Activated CD4-positive, alpha-beta T cell treated with anti-CD3 and anti-CD28 coated beads, Interleukin-2, amount 50 U/mL, for 48 hours (primary cell): Measurements from ENCODE around the gene LSG1.
"Not testable (repeated sequence)": the region's sequence is repeated elsewhere in the genome, so short reads cannot be mapped to it uniquely, and the experiment has no call there.

Experiments used
- DNase-seq, 2 experiments: peaks; one replicate each; pipeline ENCODE4 v3.0.0-alpha.2; 2020

Gene LSG1

GRCh38 chr3:194617143-194617671 is 54.8 kb downstream of the LSG1 start:
- DNase-seq = no peak

GRCh38 chr3:194615226-194615625 is 56.8 kb downstream of the LSG1 start:
- no peak for DNase-seq

GRCh38 chr3:194612221-194612620 is 59.8 kb downstream of the LSG1 start:
- no peak for DNase-seq

GRCh38 chr3:194610689-194611088 is 61.3 kb downstream of the LSG1 start:
- no peak for DNase-seq

GRCh38 chr3:194609601-194610000 is 62.4 kb downstream of the LSG1 start:
- DNase-seq = no peak

- DNase-seq = no peak
These were observed 63.0 kb downstream of the LSG1 start for GRCh38 chr3:194608981-194609380.

GRCh38 chr3:194607592-194608389 is 64.2 kb downstream of the LSG1 start:
- no peak for DNase-seq

GRCh38 chr3:194606941-194607340 is 65.0 kb downstream of the LSG1 start:
- no peak for DNase-seq

GRCh38 chr3:194606163-194606562 is 65.8 kb downstream of the LSG1 start:
- no peak for DNase-seq

GRCh38 chr3:194605314-194605713 is 66.7 kb downstream of the LSG1 start:
- not testable (repeated sequence) for DNase-seq

- no peak for DNase-seq
These were observed 67.2 kb downstream of the LSG1 start for GRCh38 chr3:194604837-194605236.

GRCh38 chr3:194604126-194604525 is 67.9 kb downstream of the LSG1 start:
- DNase-seq = no peak

- DNase-seq = no peak
These were observed 69.3 kb downstream of the LSG1 start for GRCh38 chr3:194602669-194603171.

- DNase-seq = no peak
These were observed 73.0 kb downstream of the LSG1 start for GRCh38 chr3:194598771-194599557.

- no peak for DNase-seq
These were observed 75.1 kb downstream of the LSG1 start for GRCh38 chr3:194596906-194597305.

- DNase-seq = no peak
These were observed 78.9 kb downstream of the LSG1 start for GRCh38 chr3:194592798-194593752.
